ENCODE data around the gene CDC42BPA. TPM values are rescaled to one million over a fixed set of nuclear protein-coding genes. Genes with fewer than 3 reads are reported as not detected.

CDC42BPA gene
- polyA plus RNA-seq, 2 of the 4 experiments (the other 2 are of a cell fraction) = 11.4 to 28.4 TPM

GRCh38 chr1:227317523-227318015 is 723 bp downstream of the CDC42BPA start:
- peaks cover 18% of the 10 kb centered on the region; the same call in 1 of the 3 replicates for H3K4me1 ChIP-seq
- FAIRE-seq = no peak
- ATAC-seq = peak; percentile 44 to 65; a peak in 5 of 6 replicates
- ChIA-PET CTCF (no interaction called here), POLR2A (no interaction called here)
- H3K9me3 ChIP-seq = no peaks in the 10 kb centered on the region
- DNase-seq (ENCODE audit: low read depth in 1 of 2, low spot score in 1 of 2) = peak; percentile 62 to 74
- TF ChIP-seq NFE2L2 (conservative IDR thresholded peaks at IDR 0.05; ENCODE audit: low read length) (no peak), PBX3 (IDR thresholded peaks at IDR 0.05) (0 out of 2 replicates have a peak, but pooled peaks have one; percentile 6), MAFK (IDR thresholded peaks at IDR 0.05; ENCODE audit: partially characterized antibody) (peak; percentile 66), MAX (IDR thresholded peaks at IDR 0.05) (0 out of 2 replicates have a peak, but pooled peaks have one; percentile 16), CEBPB (IDR thresholded peaks at IDR 0.05) (peak in 1 of 2 experiments; percentile 64; a peak in 2 of 4 replicates)
- H3K4me2 ChIP-seq = peak overlapping the region; percentile 83
- H3K27ac ChIP-seq = peak overlapping the region; percentile 97 to 99
- under 1% methylated on average over 30 of the region's 30 CpGs for WGBS (ENCODE audit: missing lambda C conversion rate)
- peak overlapping the region; percentile 84 for H3K4me3 ChIP-seq

GRCh38 chr1:227317011-227317451 is 1.3 kb downstream of the CDC42BPA start:
- ChIA-PET CTCF (no interaction called here), POLR2A (no interaction called here)
- FAIRE-seq = no peak
- peak overlapping the region; percentile 84 for H3K4me3 ChIP-seq
- no peak for ATAC-seq
- 2% methylated on average over 6 of the region's 6 CpGs for WGBS (ENCODE audit: missing lambda C conversion rate)
- peak overlapping the region; percentile 83 for H3K4me2 ChIP-seq
- H3K27ac ChIP-seq = peak overlapping the region; percentile 97 to 99
- peak in 1 of 2 experiments; percentile 28 for DNase-seq (ENCODE audit: low read depth in 1 of 2, low spot score in 1 of 2)
- TF ChIP-seq REST (IDR thresholded peaks at IDR 0.05) (peak; percentile 48; the same call in 1 of the 2 replicates), BHLHE40 (IDR thresholded peaks at IDR 0.05; ENCODE audit: low read depth, low read length) (no peak)
- H3K4me1 ChIP-seq = peaks cover 22% of the 10 kb centered on the region; the same call in 1 of the 3 replicates
- no peaks in the 10 kb centered on the region for H3K9me3 ChIP-seq

GRCh38 chr1:227316456-227316855 is 1.8 kb downstream of the CDC42BPA start:
- CTCF ChIA-PET = no interaction called here
- H3K27ac ChIP-seq = peak overlapping the region; percentile 97 to 99

GRCh38 chr1:227315629-227316346 is 2.5 kb downstream of the CDC42BPA start:
- H3K4me2 ChIP-seq = peak overlapping the region; percentile 83
- CTCF ChIA-PET = no interaction called here
- POLR2A ChIA-PET = no interaction called here
- DNase-seq (ENCODE audit: low read depth in 1 of 2, low spot score in 1 of 2) (peak; percentile 39 to 69), FAIRE-seq (peak; percentile 74), ATAC-seq (peak in 1 of 2 experiments; percentile 32; a peak in 2 of 6 replicates)
- peak overlapping the region; percentile 84 for H3K4me3 ChIP-seq
- peaks cover 22% of the 10 kb centered on the region; the same call in 1 of the 3 replicates for H3K4me1 ChIP-seq
- H3K27ac ChIP-seq = peak overlapping the region; percentile 97 to 99
- TF ChIP-seq CEBPB (IDR thresholded peaks at IDR 0.05) = peak; percentile 63 to 70; a peak in 3 of 4 replicates
- TF ChIP-seq ESRRA (IDR thresholded peaks at IDR 0.05; ENCODE audit: borderline replicate concordance, low read length) = peak; percentile 65; the same call in 1 of the 2 replicates
- TF ChIP-seq RAD21 (conservative IDR thresholded peaks at IDR 0.05 in 1 of 2, IDR thresholded peaks at IDR 0.05 in 1 of 2) = no peak
- H3K9me3 ChIP-seq = no peaks in the 10 kb centered on the region
- 1% methylated on average over 7 of the region's 7 CpGs for WGBS (ENCODE audit: missing lambda C conversion rate)

More at GRCh38 chr1:227316456-227316855, 1.8 kb downstream of the CDC42BPA start:
- peaks cover 22% of the 10 kb centered on the region; the same call in 1 of the 3 replicates for H3K4me1 ChIP-seq
- DNase-seq (ENCODE audit: low read depth in 1 of 2, low spot score in 1 of 2) = no peak
- ATAC-seq = no peak
- FAIRE-seq = no peak
- POLR2A ChIA-PET = no interaction called here
- H3K4me2 ChIP-seq = peak overlapping the region; percentile 83
- no peak for TF ChIP-seq POLR2A (IDR thresholded peaks at IDR 0.05; ENCODE audit: low read length)
- TF ChIP-seq RFX5 (IDR thresholded peaks at IDR 0.05) = no peak
- TF ChIP-seq RNF2 (IDR thresholded peaks at IDR 0.05; ENCODE audit: borderline replicate concordance, low read depth) = no peak
- TF ChIP-seq MAX (IDR thresholded peaks at IDR 0.05) = no peak
- TF ChIP-seq HEYL (CRISPR knock-in tag; IDR thresholded peaks at IDR 0.05) = no peak
- TF ChIP-seq ZSCAN20 (CRISPR knock-in tag; IDR thresholded peaks at IDR 0.05) = no peak
- no peak for TF ChIP-seq MAZ (IDR thresholded peaks at IDR 0.05; ENCODE audit: borderline replicate concordance, low read depth, low read length)
- peak overlapping the region; percentile 84 for H3K4me3 ChIP-seq
- H3K9me3 ChIP-seq = no peaks in the 10 kb centered on the region
